GM19452 (cell line): ENCODE measurements around the gene RASSF4.

Source experiments
- ATAC-seq: cut with Tn5 transposase; IDR thresholded peaks from one replicate; pipeline ENCODE4 v1.9.1; 2021; ENCODE audit not compliant: unreplicated experiment

The RASSF4 gene

GRCh38 chr10:44944354-44944753, 15.2 kb upstream of the RASSF4 start:
- no peak for ATAC-seq

GRCh38 chr10:44946205-44946604, 13.4 kb upstream of the RASSF4 start:
- ATAC-seq = no peak

- peak; percentile 50 for ATAC-seq
Observed at GRCh38 chr10:44947371-44948152, 12.0 kb upstream of the RASSF4 start.

GRCh38 chr10:44948642-44949041, 11.0 kb upstream of the RASSF4 start:
- no peak for ATAC-seq

- no peak for ATAC-seq
Observed at GRCh38 chr10:44949127-44949802, 10.3 kb upstream of the RASSF4 start.

- ATAC-seq = no peak
Observed at GRCh38 chr10:44949915-44950314, 9.7 kb upstream of the RASSF4 start.

- no peak for ATAC-seq
Observed at GRCh38 chr10:44950326-44951225, 9.0 kb upstream of the RASSF4 start.

- ATAC-seq = no peak
Observed at GRCh38 chr10:44951576-44952226, 7.9 kb upstream of the RASSF4 start.

- ATAC-seq = no peak
Observed at GRCh38 chr10:44952779-44953231, 6.8 kb upstream of the RASSF4 start.

- ATAC-seq = no peak
Observed at GRCh38 chr10:44954042-44954441, 5.6 kb upstream of the RASSF4 start.

- no peak for ATAC-seq
Observed at GRCh38 chr10:44954962-44955361, 4.6 kb upstream of the RASSF4 start.

GRCh38 chr10:44955413-44956070, 4.1 kb upstream of the RASSF4 start:
- no peak for ATAC-seq

- ATAC-seq = no peak
Observed at GRCh38 chr10:44956226-44956625, 3.4 kb upstream of the RASSF4 start.

- ATAC-seq = no peak
Observed at GRCh38 chr10:44956717-44957706, 2.6 kb upstream of the RASSF4 start.

- ATAC-seq = no peak
Observed at GRCh38 chr10:44958196-44958897, 1.3 kb upstream of the RASSF4 start.

- no peak for ATAC-seq
Observed at GRCh38 chr10:44958898-44959246, 730 bp upstream of the RASSF4 start.

GRCh38 chr10:44960088-44960460, 472 bp downstream of the RASSF4 start:
- no peak for ATAC-seq

- ATAC-seq = no peak
Observed at GRCh38 chr10:44960482-44961229, 1.1 kb downstream of the RASSF4 start.
